Measurements from ENCODE around the gene MYO1B.

MYO1B gene

DNA sequence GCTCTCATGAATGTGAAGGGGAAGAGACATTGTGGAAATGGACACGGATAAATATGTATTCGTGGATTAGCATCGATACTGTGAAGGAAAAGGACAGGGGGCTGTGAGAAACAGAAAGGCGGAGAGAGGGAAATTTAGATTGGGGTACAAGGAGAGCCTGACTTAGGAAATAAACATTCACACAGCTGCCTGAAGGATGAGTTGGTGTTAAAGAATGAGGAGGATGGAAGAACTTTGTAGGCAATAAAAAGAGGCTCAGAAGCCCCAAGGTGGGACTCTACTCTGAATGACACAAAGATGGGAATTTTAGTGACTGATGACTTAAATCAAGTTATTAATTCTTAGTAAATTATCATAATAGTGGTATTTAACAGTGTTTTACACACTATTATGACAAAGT is 10.1 kb downstream of the MYO1B start:
- no peak overlapping the region for H3K4me3 ChIP-seq (ENCODE audit: low read depth, low read length)
- TF ChIP-seq, protein P1, sequence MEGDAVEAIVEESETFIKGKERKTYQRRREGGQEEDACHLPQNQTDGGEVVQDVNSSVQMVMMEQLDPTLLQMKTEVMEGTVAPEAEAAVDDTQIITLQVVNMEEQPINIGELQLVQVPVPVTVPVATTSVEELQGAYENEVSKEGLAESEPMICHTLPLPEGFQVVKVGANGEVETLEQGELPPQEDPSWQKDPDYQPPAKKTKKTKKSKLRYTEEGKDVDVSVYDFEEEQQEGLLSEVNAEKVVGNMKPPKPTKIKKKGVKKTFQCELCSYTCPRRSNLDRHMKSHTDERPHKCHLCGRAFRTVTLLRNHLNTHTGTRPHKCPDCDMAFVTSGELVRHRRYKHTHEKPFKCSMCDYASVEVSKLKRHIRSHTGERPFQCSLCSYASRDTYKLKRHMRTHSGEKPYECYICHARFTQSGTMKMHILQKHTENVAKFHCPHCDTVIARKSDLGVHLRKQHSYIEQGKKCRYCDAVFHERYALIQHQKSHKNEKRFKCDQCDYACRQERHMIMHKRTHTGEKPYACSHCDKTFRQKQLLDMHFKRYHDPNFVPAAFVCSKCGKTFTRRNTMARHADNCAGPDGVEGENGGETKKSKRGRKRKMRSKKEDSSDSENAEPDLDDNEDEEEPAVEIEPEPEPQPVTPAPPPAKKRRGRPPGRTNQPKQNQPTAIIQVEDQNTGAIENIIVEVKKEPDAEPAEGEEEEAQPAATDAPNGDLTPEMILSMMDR (IDR thresholded peaks at IDR 0.05; ENCODE audit: borderline replicate concordance, insufficient read depth, low read depth, low read length), result no peak

DNA sequence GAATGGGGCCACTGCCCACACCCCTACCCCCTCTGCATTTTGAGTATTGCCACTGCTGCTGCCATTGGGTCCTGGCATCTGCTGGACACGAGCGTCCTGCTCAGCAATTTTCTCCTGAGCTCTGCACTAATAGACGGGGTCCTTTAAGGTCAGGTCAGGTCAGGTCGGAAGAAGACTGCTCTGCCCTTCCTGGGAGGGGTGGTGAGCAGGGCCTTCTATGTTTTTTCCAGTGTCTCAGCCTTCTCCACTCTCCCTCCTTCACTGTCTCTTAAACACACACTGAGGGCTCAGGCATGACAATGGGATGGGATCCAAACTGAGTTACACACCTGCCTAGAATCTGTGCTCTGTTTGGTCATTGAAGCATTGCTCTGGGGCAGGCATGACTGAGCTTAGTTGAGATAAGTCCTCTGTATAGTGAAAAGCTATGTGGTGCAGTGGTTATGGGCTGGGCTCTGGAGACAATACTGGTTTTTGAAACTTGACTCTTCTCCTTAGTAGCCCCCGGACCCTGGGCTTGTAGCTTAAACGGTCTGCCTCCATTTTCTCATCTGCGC is 10.6 kb downstream of the MYO1B start:
- H3K4me3 ChIP-seq (ENCODE audit: low read depth, low read length), result no peak overlapping the region
- TF ChIP-seq, protein P1 (IDR thresholded peaks at IDR 0.05; ENCODE audit: borderline replicate concordance, insufficient read depth, low read depth, low read length), result no peak

- TF ChIP-seq, protein P1 (IDR thresholded peaks at IDR 0.05; ENCODE audit: borderline replicate concordance, insufficient read depth, low read depth, low read length), result no peak
- no peak overlapping the region for H3K4me3 ChIP-seq (ENCODE audit: low read depth, low read length)
Measured at GRCh38 chr2:191257934-191258333, 12.7 kb downstream of the MYO1B start.

DNA sequence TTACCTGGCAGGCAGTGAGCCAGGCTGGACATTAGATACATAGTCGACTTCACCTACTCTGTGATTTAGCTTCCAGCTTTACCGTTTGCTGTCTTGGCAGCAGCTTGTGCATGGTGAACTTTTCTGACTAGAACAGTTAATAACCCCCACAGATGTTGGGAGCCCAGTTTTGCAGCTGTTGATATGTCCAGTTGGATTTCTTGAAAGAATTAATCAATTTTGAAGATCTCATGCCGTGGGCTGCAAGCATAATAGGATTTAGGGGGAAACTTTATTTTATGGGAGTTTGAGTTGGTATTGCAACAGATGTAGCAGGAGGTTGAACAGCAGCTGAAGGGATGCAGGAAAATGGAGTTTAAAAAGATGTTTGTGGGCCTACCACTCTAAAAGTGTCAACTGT is 13.8 kb downstream of the MYO1B start:
- H3K4me3 ChIP-seq (ENCODE audit: low read depth, low read length), result no peak overlapping the region
- TF ChIP-seq, protein P1 (IDR thresholded peaks at IDR 0.05; ENCODE audit: borderline replicate concordance, insufficient read depth, low read depth, low read length), result no peak

- no peak overlapping the region for H3K4me3 ChIP-seq (ENCODE audit: low read depth, low read length)
- TF ChIP-seq, protein P1 (IDR thresholded peaks at IDR 0.05; ENCODE audit: borderline replicate concordance, insufficient read depth, low read depth, low read length), result no peak
Measured at GRCh38 chr2:191262436-191262835, 17.2 kb downstream of the MYO1B start.

GRCh38 chr2:191263050-191263449 is 17.8 kb downstream of the MYO1B start:
- TF ChIP-seq, protein P1 (IDR thresholded peaks at IDR 0.05; ENCODE audit: borderline replicate concordance, insufficient read depth, low read depth, low read length), result no peak
- H3K4me3 ChIP-seq (ENCODE audit: low read depth, low read length), result no peak overlapping the region

DNA sequence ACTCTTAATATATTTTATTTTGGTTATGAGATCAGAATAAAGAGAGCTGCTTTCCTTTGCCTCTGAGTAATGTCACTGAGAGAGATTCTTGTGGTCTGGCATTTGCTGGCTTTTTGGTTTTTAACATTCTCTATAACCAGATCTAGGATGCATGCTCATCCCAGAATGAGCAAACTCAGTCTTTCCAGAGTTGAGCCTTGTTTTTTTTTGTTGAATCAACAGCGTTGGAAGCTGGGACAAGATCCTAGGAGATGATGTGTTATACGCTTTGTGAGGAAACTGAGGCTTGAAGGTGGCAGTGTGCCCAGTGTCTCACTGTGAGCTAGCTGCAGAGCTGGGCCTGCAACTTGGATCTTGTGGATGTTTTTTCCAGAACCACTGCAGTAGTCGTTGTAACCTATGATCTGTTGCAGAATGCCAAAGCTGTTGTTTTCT is 19.5 kb downstream of the MYO1B start:
- no peak overlapping the region for H3K4me3 ChIP-seq (ENCODE audit: low read depth, low read length)
- TF ChIP-seq, protein P1 (IDR thresholded peaks at IDR 0.05; ENCODE audit: borderline replicate concordance, insufficient read depth, low read depth, low read length), result no peak
